ENCODE measurements around the gene RASIP1.
"Not testable (repeated sequence)": the region's sequence is repeated elsewhere in the genome, so short reads cannot be mapped to it uniquely, and the experiment has no call there.

The RASIP1 gene, protein sequence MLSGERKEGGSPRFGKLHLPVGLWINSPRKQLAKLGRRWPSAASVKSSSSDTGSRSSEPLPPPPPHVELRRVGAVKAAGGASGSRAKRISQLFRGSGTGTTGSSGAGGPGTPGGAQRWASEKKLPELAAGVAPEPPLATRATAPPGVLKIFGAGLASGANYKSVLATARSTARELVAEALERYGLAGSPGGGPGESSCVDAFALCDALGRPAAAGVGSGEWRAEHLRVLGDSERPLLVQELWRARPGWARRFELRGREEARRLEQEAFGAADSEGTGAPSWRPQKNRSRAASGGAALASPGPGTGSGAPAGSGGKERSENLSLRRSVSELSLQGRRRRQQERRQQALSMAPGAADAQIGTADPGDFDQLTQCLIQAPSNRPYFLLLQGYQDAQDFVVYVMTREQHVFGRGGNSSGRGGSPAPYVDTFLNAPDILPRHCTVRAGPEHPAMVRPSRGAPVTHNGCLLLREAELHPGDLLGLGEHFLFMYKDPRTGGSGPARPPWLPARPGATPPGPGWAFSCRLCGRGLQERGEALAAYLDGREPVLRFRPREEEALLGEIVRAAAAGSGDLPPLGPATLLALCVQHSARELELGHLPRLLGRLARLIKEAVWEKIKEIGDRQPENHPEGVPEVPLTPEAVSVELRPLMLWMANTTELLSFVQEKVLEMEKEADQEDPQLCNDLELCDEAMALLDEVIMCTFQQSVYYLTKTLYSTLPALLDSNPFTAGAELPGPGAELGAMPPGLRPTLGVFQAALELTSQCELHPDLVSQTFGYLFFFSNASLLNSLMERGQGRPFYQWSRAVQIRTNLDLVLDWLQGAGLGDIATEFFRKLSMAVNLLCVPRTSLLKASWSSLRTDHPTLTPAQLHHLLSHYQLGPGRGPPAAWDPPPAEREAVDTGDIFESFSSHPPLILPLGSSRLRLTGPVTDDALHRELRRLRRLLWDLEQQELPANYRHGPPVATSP

DNA sequence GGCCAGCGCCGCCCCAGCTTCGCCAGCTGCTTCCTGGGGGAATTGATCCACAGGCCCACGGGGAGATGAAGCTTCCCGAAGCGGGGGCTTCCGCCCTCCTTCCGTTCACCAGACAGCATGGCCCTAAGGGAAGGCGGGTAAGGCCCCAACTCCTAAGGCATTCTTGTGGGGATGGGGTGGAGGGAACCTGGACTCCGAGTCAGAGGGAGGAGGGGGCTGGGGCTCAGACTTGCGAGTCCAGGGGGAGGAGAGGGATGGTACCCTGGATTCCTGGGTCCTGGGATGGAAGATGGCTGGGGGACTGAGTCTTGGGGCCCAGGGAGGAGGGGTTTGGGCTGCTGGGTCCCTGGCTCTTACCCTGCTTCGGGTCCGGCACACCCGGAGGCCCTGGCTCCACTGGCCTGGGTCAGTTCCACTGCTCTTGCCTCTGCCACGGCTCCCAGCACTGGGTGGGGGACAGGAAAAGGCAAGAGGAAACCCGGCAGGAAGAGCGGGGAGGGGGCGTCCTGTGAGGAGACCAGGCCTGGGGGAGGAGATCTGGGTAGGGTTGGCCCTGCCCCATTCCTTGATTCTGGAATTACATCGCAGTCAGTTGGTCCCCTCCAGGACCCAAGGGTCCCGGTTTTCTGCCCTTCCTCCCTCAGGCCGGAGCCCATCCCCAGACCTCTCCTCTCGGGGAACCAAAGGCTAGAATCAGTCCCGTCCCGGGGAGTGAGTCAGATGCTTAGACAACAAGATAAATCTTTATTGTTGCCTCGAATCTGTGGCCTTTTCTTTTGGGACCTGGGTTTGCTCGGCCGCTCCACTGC is at the start of gene RASIP1:
Gene RASIP1 (minus strand): TSS at position 447 of the 809 bp plus-strand sequence. CDS start 328 bp downstream, at position 119.
- DNase-seq (ENCODE audit: low read depth) = no peak

DNA sequence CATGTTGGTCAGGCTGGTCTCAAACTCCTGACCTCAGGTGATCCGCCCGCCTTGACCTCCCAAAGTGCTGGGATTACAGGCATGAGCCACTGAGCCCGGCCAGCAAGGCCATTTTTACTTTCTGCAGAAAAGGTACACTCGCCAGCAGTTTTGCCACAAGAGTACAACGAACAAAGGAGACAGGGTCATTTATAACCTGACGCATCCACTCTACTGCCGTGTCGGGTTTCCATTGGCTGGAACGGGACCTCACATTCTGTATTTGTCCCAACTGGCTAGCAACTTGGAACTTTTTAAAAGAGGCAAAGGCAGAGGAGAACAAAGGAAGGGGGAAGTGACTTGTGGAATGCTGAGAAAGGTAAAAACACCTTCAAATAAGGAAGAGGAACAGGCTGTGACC is 46.9 kb upstream of the RASIP1 start:
- DNase-seq (ENCODE audit: low read depth) = not testable (repeated sequence)

DNA sequence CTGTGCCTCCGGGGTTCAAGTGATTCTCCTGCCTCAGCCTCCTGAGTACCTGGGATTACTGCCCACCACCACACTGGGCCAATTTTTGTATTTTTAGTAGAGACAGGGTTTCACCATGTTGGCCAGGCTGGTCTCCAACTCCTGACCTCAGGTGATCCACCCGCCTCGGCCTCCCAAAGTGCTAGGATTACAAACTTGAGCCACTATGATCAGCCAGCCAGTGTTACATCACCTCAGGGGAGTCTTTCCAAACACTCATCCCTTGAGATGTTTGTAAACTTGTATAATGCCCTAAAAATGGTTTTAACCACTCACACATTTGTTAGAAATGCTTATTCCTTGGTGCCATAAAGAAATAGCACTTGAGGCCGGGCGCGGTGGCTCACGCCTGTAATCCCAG is 46.0 kb upstream of the RASIP1 start:
- DNase-seq (ENCODE audit: low read depth) = not testable (repeated sequence)

DNA sequence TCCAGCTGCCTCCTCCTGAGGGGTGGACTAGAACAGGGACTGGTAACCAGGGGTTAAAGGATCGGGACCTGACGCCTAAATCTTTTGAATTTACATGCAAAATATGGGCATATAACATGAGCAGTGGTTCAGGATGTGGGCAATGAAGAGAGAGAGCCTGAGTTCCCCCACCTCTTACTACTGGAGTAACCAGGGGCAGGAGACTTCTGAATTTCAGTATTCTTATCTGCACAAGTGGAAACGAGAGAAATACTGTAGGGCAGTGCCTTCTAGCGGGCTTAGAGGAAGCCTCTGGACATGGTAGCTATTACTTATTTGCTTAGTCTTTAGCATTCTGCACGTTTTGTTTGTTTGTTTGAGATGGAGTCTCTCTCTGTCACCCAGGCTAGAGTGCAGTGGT is 44.1 kb upstream of the RASIP1 start:
- no peak for DNase-seq (ENCODE audit: low read depth)

DNA sequence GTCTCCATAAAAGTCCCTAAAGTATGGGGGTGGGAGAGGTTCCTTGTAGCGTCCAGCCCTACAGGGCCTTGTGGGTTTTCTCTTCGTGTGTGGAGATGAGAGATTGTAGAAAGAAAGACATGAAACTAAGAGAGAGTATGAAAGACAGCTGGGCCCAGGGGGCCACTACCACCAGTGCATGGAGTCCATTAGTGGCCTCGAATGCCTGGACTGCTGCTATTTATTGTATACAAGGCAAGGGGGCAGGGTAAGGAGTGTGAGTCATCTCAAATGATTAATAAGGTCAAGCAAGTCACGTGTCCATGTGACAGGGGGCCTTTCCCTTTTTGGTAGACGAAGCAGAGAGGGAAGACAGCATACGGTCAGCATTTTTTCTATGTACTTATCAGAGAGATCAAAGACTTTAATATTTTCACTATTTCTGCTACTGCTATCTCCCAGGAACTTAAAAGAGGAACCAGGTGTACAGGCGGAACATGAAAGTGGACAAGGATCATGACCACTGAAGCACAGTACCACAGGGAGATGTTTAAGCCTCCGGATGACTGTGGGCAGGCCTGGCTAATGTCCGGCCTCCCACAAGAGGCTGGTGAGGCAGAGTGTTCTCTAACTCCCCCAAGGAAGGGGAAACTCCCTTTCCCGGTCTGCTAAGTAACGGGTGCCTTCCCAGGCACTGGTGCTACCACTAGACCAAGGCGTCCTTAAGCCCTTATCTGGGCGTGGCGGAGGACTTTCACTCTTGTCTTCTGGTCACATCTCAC is 40.4 kb upstream of the RASIP1 start:
- peak; percentile 45 for DNase-seq (ENCODE audit: low read depth)

DNA sequence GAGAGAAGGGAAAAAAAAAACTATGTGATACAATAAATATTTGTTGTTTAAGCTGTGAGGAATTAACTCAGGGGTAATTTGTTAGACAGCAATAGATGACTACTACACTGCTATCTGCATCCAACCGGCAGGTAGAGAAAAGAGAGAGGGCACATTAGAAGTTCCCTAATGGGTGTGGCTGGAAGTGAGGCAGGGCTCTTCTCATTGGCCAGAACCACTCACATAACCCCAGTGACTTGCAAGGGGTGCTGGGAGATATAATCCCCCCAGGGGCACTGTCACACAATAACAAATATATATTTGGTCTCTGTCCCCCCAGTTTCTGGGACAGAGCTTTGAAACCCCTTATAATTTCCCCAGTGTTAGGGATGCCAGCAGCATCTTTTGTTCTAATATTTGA is 39.2 kb upstream of the RASIP1 start:
- no peak for DNase-seq (ENCODE audit: low read depth)

DNA sequence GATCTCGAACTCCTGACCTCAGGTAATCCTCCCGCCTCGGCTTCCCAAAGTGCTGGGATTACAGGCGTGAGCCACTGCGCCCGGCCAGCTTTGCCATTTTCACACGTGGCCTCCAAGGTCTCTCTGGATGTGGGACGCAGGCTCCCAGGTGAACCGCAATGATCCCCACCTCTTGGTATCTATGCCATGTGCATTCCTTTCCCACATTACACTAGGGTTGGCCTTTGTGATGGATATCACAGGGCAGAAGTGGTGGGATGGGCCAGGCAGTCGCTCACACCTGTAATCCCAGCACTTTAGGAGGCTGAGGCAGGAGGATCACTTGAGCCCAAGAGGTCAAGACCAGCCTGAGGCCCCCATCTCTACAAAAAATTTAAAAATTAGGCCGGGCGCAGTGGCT is 37.3 kb upstream of the RASIP1 start:
- no peak for DNase-seq (ENCODE audit: low read depth)

DNA sequence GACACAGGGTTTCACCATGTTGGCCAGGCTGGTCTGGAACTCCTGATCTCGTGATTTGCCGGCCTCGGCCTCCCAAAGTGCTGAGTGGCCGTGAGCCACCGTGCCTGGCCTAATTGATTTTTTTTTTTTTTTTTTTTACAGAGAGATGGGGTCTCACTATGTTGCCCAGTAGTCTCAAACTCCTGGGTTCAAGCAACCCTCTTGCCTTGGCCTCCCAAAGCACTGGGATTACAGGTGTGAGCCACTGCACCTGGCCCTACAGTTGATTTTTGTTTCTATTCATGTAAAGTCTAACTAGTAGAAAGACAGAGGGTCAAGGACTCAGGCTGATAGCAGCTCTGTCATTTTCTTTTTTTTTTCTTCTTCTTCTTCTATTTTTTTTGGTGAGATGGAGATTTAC is 36.7 kb upstream of the RASIP1 start:
- DNase-seq (ENCODE audit: low read depth) = no peak

DNA sequence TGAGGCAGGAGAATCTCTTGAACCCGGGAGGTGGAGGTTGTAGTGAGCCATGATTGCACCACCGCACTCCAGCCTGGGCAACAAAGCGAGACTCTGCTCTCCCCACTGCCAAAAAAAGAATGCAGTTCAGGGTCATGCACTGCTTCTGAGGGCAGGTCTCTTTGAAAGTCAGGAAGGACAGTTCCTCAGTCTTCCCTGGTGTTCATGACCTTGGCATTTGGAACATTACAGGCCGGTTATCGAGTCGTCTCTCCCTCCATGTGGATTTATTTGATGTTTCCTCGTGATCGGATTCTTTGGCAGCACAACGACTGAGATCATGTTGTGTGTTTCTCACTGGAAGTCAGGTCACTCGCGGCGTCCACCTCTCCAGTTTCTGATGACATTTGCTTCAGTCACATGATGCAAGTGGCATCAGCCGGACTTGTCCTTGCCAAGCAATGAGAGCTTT is 32.1 kb upstream of the RASIP1 start:
- peak; percentile 28 for DNase-seq (ENCODE audit: low read depth)

DNA sequence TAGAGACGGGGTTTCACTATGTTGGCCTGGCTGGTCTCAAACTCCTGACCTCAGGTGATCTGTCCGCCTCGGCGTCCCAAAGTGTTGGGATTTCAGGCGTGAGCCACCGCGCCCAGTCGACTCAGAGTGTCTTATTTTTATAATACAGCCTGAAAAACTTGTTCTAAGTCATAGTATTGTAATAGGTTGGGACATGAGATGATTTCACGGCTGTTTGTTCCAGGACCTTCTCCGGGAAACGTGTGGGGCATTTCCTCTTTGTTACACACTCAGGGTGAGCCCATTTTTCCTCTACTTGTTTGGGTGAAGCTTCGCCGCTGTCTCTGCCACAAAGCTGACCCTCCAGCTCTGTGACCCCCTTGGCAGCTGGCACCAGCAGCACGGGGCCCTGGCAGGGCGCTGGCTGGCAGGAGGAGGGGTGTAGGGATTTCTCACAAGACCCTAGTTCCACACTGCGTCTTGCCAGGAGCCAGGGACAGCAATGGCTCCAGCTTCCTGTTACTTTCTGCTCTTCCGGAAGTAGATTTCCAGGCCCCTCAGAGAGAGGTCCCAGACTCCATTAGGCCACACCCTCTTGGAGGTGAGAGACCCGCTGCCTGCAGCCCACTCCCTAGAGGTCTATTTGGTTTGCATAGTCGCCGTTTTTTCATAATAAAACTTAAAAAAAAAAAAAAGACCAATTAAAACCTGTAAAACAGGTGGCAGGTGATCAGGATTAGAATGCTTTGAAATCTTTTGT is 30.5 kb upstream of the RASIP1 start:
- no peak for DNase-seq (ENCODE audit: low read depth)

DNA sequence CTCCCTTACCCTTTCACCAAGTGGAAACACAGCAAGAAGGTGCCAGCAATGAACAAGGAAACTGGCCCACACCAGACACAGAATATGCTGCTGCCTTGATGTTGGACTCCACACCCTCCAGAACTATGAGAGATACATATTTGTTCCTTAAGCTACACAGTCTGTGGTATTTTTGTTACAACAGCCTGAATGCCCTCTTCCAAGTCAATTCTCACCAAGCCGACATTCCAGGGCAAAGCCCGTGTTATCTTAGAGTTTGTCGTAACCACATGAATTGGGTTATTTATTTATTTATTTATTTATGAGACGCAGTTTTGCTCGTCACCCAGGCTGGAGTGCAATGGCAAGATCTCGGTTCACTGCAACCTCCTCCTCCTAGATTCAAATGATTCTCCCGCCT is 29.9 kb upstream of the RASIP1 start:
- peak; percentile 91 for DNase-seq (ENCODE audit: low read depth)

DNA sequence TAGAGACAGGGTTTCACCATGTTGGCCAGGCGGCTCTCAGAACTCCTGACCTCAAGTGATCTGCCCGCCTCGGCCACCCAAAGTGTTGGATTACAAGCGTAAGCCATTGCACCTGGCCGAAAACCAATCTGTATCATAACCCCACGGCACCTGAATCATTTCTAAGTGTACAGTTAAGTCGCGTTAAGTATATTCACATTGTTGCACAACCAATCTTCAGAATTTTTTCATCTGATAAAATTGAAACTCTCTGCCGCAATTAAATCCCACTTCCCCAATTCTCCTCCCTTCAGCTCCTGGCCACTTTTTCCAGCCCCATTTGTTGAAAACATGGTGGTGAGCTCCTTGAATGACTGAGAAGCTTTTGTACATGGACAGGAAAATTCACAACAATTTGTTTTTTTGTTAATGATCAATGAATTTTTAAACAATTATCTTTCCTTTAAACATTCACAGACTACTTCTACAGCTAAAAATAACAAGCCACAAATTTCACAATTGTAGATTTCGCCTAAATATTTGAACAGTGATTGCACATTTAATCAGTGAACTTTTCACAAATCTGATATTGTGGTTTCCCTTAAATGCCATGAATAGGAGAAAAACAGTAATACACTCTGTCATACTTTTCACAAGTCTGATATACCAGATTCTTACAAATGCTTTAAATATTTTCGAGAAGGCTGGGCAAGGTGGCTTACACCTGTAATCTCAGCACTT is 28.7 kb upstream of the RASIP1 start:
- peak; percentile 41 for DNase-seq (ENCODE audit: low read depth)

DNA sequence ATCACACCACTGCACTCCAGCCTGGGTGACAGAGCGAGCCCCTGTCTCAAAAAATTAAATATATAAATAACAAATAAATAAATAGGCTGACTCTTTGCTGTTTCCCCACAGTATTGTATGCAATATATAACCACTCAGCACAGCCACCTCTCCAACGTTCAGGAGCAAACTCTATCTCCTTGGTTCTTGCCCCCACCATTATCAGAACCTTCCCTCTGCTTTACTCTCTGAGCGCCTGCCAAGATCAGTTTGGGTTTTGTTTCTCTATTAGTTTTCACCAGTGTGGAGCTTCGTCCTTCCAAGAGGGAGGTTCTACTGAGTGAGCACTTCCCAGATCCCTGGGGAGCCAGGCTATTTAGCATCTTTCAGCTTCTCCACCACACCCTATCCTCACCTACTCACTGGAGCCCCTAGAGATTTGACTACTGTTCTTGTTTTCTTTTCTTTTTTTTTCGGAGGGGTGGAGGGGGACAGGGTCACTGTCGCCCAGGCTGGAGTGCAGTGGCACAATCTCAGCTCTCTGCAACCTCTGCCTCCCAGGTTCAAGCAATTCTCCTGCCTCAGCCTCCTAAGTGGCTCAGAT is 27.9 kb upstream of the RASIP1 start:
- DNase-seq (ENCODE audit: low read depth) = not testable (repeated sequence)

DNA sequence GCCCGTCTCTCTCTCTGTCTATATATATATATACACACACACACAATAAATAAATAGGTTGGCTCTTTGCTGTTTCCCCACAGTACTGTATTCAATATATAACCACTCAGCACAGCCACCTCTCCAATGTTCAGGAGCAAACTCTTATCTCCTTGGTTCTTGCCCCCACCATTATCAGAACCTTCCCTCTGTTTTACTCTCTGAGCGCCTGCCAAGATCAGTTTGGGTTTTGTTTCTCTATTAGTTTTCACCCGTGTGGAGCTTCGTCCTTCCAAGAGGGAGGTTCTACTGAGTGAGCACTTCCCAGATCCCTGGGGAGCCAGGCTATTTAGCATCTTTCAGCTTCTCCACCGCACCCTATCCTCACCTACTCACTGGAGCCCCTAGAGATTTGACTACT is 25.4 kb upstream of the RASIP1 start:
- not testable (repeated sequence) for DNase-seq (ENCODE audit: low read depth)

DNA sequence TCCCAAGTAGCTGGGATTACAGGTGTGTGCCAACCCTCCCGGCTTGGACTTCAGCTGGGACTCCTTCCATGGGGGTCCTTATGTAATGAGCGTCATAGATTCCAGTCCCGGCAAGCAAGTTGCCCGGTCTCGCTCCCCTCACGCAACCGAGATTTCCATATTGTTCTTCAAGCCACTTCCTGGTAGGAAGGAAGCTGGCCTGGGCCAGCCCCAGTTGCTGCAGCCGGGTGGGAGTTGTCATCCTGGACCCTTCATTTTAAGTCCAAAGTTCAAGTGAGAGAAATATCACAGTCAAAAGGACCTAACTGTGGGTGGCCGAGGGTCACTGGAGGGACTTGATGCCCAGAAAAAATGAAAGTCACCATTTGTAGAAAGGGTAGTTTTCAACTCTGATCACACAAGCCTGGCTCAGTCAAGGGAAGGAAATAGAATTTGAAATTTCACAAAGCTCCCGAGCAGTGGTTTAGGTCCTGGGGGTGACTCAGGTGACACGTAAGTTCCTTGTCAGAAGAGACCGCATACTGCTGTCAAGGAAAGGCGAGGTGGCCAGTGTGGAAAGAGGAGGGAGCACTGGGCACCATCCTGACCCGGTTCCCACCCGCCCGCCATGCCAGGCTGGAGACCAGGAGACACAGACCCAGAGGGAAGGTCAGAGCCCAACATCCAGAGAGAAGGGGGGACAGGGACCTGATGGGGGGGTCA is 20.2 kb upstream of the RASIP1 start:
- DNase-seq (ENCODE audit: low read depth) = no peak

DNA sequence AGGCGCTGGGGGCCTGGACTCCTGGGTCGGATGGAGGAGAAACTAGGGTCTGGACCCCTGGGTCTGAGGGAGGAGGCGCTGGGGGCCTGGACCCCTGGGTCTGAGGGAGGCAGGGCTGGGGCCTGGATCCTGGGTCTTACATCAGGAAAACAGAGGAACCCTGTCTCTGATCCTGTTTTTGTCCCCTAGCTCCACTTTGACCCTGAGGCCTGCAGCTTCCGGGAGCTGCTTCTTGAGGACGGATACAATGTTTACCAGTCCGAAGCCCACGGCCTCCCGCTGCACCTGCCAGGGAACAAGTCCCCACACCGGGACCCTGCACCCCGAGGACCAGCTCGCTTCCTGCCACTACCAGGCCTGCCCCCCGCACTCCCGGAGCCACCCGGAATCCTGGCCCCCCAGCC is 17.3 kb upstream of the RASIP1 start:
- DNase-seq (ENCODE audit: low read depth) = no peak

DNA sequence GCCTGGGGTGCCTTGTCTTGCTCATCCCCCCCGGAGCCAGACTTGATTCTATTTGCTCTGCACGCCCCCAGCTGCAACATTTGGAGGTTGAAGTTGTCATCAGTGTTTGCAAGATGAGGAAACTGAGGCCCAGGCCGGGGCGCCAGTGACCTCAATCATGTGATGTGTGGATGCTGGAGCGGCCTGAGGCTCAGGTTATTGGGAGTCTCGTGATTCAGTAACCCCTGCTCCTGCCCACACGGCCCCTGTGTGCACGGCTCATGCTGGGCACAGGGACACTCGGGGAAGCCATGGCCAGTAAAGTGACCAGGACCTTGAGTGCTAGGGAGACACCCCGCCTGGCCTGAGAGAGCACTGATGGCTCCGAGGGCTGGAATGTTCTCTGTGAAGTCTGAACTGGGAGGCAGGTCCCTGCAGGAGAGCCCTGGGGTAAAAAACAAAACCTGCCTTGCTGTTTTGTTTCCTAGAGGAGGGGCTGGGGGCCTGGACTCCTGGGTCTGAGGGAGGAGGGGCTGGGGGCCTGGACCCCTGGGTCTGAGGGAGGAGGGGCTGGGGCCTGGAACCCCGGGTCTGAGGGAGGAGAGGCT is 16.8 kb upstream of the RASIP1 start:
- no peak for DNase-seq (ENCODE audit: low read depth)

DNA sequence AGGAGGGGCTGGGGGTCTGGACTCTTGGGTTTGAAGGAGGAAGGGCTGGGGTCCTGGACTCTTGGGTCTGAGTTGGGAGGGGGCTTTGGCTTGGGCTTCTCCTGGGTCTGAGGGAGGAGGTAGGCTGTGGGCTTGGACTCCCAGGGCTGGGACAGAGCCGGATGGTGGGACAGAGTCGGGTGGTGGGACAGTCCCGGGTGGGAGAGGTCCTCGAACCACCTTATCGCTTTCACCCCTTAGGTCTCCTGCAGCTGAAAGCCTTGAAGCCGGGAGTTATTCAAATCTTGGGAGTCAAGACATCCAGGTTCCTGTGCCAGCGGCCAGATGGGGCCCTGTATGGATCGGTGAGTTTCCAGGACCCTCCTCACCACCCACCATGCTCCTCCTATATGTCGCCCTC is 16.3 kb upstream of the RASIP1 start:
- DNase-seq (ENCODE audit: low read depth) = no peak

Data from iris pigment epithelial cell (primary cell).